Cardiac muscle cell (in vitro differentiated cells and primary cell): Measurements from ENCODE around the gene ALDH6A1. TPM values are rescaled to one million over a fixed set of nuclear protein-coding genes. Genes with fewer than 3 reads are reported as not detected.

Source experiments
- DNase-seq, 2 donors: peaks; one replicate each; pipeline versions ENCODE4 v3.0.0 to v3.0.0-alpha.2; 2010 to 2017; ENCODE audit warnings: low read depth in 1 of 2, low spot score in 1 of 2
- H3K27ac ChIP-seq: fragments of 200-600 bp; sonication (generic); 2 replicates; pipeline ENCODE4 v1.5.1; 2016
- H3K27me3 ChIP-seq: fragments of 200-600 bp; sonication (generic); 2 replicates; pipeline ENCODE4 v1.6.0; 2016; ENCODE audit warnings: control low read depth
- H3K36me3 ChIP-seq: fragments of 200-600 bp; sonication (generic); 2 replicates; pipeline ENCODE4 v1.5.1; 2016; ENCODE audit warnings: control low read depth
- H3K4me1 ChIP-seq: fragments of 200-600 bp; sonication (generic); 2 replicates; pipeline ENCODE4 v1.8.1; 2017; ENCODE audit warnings: low read depth, mild to moderate bottlenecking, mixed run types
- H3K4me3 ChIP-seq: fragments of 200-600 bp; sonication (generic); 2 replicates; pipeline ENCODE4 v1.5.1; 2016; ENCODE audit warnings: mild to moderate bottlenecking
- H3K9me3 ChIP-seq: fragments of 200-600 bp; sonication (generic); 2 replicates; pipeline ENCODE4 v1.5.1; 2017; ENCODE audit warnings: low read depth, mild to moderate bottlenecking, control low read depth
- CTCF ChIP-seq: IDR thresholded peaks from 2 replicates; pipeline ENCODE4 v1.5.1; 2012; ENCODE audit warnings: low read depth, mild to moderate bottlenecking, low read length
- polyA plus RNA-seq: library from polyadenylated mRNA; unstranded; fragments of >200 nt; fragmentation: Nextera tagmentation; extraction: Ambion mirVana; gene quantifications from 2 replicates; pipeline ENCODE4 v1.2.1, GENCODE V29; 2016
- total RNA-seq: library from RNA; depleted of rRNA; stranded (reverse); fragments of >200 nt; gene quantifications from 2 replicates; pipeline ENCODE4 v1.2.3, GENCODE V29; 2016

Gene ALDH6A1
- total and polyA plus RNA-seq, 2 experiments from 2014 or later = 53.7 to 55.5 TPM

- Histone ChIP-seq H3K4me3 (no peak overlapping the region), H3K4me1 (no peaks in the 10 kb centered on the region), H3K36me3 (no peaks in the 10 kb centered on the region), H3K27me3 (no peaks in the 10 kb centered on the region), H3K27ac (no peak overlapping the region), H3K9me3 (no peaks in the 10 kb centered on the region)
- no peak for DNase-seq
- TF ChIP-seq CTCF = no peak
Observed at GRCh38 chr14:74109369-74109768, 25.1 kb upstream of the ALDH6A1 start.

GRCh38 chr14:74105381-74105780 lies 21.1 kb upstream of the ALDH6A1 start:
- Histone ChIP-seq H3K4me1 (no peaks in the 10 kb centered on the region), H3K4me3 (no peak overlapping the region), H3K9me3 (no peaks in the 10 kb centered on the region), H3K27ac (no peak overlapping the region), H3K36me3 (peaks cover 2% of the 10 kb centered on the region), H3K27me3 (no peaks in the 10 kb centered on the region)
- TF ChIP-seq CTCF = no peak
- no peak for DNase-seq

- no peaks in the 10 kb centered on the region for H3K4me1 ChIP-seq
- H3K27me3 ChIP-seq = no peaks in the 10 kb centered on the region
- H3K27ac ChIP-seq = no peak overlapping the region
- H3K36me3 ChIP-seq = no peaks in the 10 kb centered on the region
- DNase-seq = no peak
- H3K9me3 ChIP-seq = no peaks in the 10 kb centered on the region
- no peak for TF ChIP-seq CTCF
- H3K4me3 ChIP-seq = no peak overlapping the region
Observed at GRCh38 chr14:74089251-74090020, 5.2 kb upstream of the ALDH6A1 start.

- peak overlapping the region; percentile 91 for H3K27ac ChIP-seq
- no peaks in the 10 kb centered on the region for H3K9me3 ChIP-seq
- H3K27me3 ChIP-seq = no peaks in the 10 kb centered on the region
- no peaks in the 10 kb centered on the region for H3K4me1 ChIP-seq
- H3K4me3 ChIP-seq = peak overlapping the region; percentile 83
- no peaks in the 10 kb centered on the region for H3K36me3 ChIP-seq
- TF ChIP-seq CTCF = no peak
- no peak for DNase-seq
Observed at GRCh38 chr14:74085828-74086227, 1.6 kb upstream of the ALDH6A1 start.

- Histone ChIP-seq H3K27me3 (no peaks in the 10 kb centered on the region), H3K4me3 (peak overlapping the region; percentile 83), H3K36me3 (no peaks in the 10 kb centered on the region), H3K9me3 (no peaks in the 10 kb centered on the region), H3K27ac (peak overlapping the region; percentile 91), H3K4me1 (no peaks in the 10 kb centered on the region)
- peak; percentile 21 to 36 for DNase-seq
- no peak for TF ChIP-seq CTCF
Observed at GRCh38 chr14:74085047-74085637, 889 bp upstream of the ALDH6A1 start.
